Stimulated activated CD4-positive, alpha-beta T cell treated with anti-CD3 and anti-CD28 coated beads, Interleukin-12 subunit alpha, Interleukin-12 subunit beta, amount 100 ng/mL, for 48 hours (primary cell): ENCODE measurements around the gene AMOT.

ENCODE experiments used
- DNase-seq, 3 donors: peaks; one replicate each; pipeline ENCODE4 v3.0.0-alpha.2; 2020; ENCODE audit warnings: low read depth in 2 of 3, low spot score in 1 of 3

Gene AMOT

GRCh38 chrX:112803060-112803459, 37.6 kb downstream of the AMOT start:
- no peak for DNase-seq

GRCh38 chrX:112802541-112802940, 38.1 kb downstream of the AMOT start:
- no peak for DNase-seq

GRCh38 chrX:112800971-112801775, 39.5 kb downstream of the AMOT start:
- no peak for DNase-seq

- DNase-seq: no peak
Measured at GRCh38 chrX:112799425-112799824, 41.2 kb downstream of the AMOT start.

GRCh38 chrX:112798736-112799135, 41.9 kb downstream of the AMOT start:
- no peak for DNase-seq

GRCh38 chrX:112789931-112790330, 50.7 kb downstream of the AMOT start:
- no peak for DNase-seq

GRCh38 chrX:112786076-112786475, 54.6 kb downstream of the AMOT start:
- no peak for DNase-seq

GRCh38 chrX:112785344-112785743, 55.3 kb downstream of the AMOT start:
- DNase-seq: no peak

- no peak for DNase-seq
Measured at GRCh38 chrX:112784692-112785091, 55.9 kb downstream of the AMOT start.

- no peak for DNase-seq
Measured at GRCh38 chrX:112779139-112779538, 61.5 kb downstream of the AMOT start.

GRCh38 chrX:112774651-112775293, 65.9 kb downstream of the AMOT start:
- DNase-seq: no peak

- DNase-seq: no peak
Measured at GRCh38 chrX:112774142-112774541, 66.5 kb downstream of the AMOT start.

- DNase-seq: no peak
Measured at GRCh38 chrX:112769034-112769433, 71.6 kb downstream of the AMOT start.

- DNase-seq: no peak
Measured at GRCh38 chrX:112768563-112768962, 72.1 kb downstream of the AMOT start.

GRCh38 chrX:112766774-112767173, 73.9 kb downstream of the AMOT start:
- DNase-seq: no peak

GRCh38 chrX:112761242-112762207, 79.1 kb downstream of the AMOT start:
- no peak for DNase-seq

GRCh38 chrX:112760697-112761096, 79.9 kb downstream of the AMOT start:
- no peak for DNase-seq

- DNase-seq: no peak
Measured at GRCh38 chrX:112759966-112760365, 80.7 kb downstream of the AMOT start.

GRCh38 chrX:112759512-112759911, 81.1 kb downstream of the AMOT start:
- no peak for DNase-seq

- DNase-seq: no peak
Measured at GRCh38 chrX:112757946-112758345, 82.7 kb downstream of the AMOT start.

GRCh38 chrX:112753116-112753515, 87.5 kb downstream of the AMOT start:
- no peak for DNase-seq

- no peak for DNase-seq
Measured at GRCh38 chrX:112751076-112751475, 89.6 kb downstream of the AMOT start.
